Stimulated activated naive CD8-positive, alpha-beta T cell treated with anti-CD3 and anti-CD28 coated beads, Interleukin-15, Interleukin-2, amounts not matched to agents 100 ng/mL and 50 ng/mL, for 24 hours (primary cell): ENCODE measurements around the gene DHRSX.
A peak's percentile ranks its signal among the peaks of the same experiment; 100 is the strongest.

Experiments used
- H3K27ac Mint-ChIP-seq: one replicate; pipeline ENCODE4 v1.8.0; 2021; ENCODE audit warnings: mild to moderate bottlenecking, mixed read lengths
- H3K27me3 Mint-ChIP-seq: one replicate; pipeline ENCODE4 v1.8.0; 2021; ENCODE audit warnings: mixed read lengths
- H3K36me3 Mint-ChIP-seq: one replicate; pipeline ENCODE4 v1.8.0; 2021; ENCODE audit warnings: low read depth, mixed read lengths
- H3K4me1 Mint-ChIP-seq: one replicate; pipeline ENCODE4 v1.8.0; 2021; ENCODE audit warnings: low read depth, mixed read lengths
- H3K4me3 Mint-ChIP-seq: one replicate; pipeline ENCODE4 v1.8.0; 2021; ENCODE audit warnings: mild to moderate bottlenecking, mixed read lengths
- H3K9me3 Mint-ChIP-seq: one replicate; pipeline ENCODE4 v1.8.0; 2021; ENCODE audit warnings: mixed read lengths

DHRSX gene

GRCh38 chrX:2348211-2348610 is 152.6 kb downstream of the DHRSX start:
- Mint-ChIP-seq H3K27ac (no peak overlapping the region), H3K9me3 (peaks cover 18% of the 10 kb centered on the region), H3K4me1 (peaks cover 8% of the 10 kb centered on the region), H3K4me3 (no peak overlapping the region), H3K27me3 (no peaks in the 10 kb centered on the region), H3K36me3 (peaks cover 74% of the 10 kb centered on the region)

- peaks cover 18% of the 10 kb centered on the region for H3K9me3 Mint-ChIP-seq
- peak overlapping the region; percentile 21 for H3K27ac Mint-ChIP-seq
- no peaks in the 10 kb centered on the region for H3K27me3 Mint-ChIP-seq
- no peak overlapping the region for H3K4me3 Mint-ChIP-seq
- no peaks in the 10 kb centered on the region for H3K4me1 Mint-ChIP-seq
- peaks cover 78% of the 10 kb centered on the region for H3K36me3 Mint-ChIP-seq
Measured at GRCh38 chrX:2346158-2346557, 154.6 kb downstream of the DHRSX start.

GRCh38 chrX:2345562-2345961 is 155.2 kb downstream of the DHRSX start:
- Mint-ChIP-seq H3K9me3 (peaks cover 23% of the 10 kb centered on the region), H3K36me3 (peaks cover 77% of the 10 kb centered on the region), H3K27me3 (no peaks in the 10 kb centered on the region), H3K27ac (no peak overlapping the region), H3K4me1 (no peaks in the 10 kb centered on the region), H3K4me3 (no peak overlapping the region)

GRCh38 chrX:2343413-2343812 is 157.4 kb downstream of the DHRSX start:
- Mint-ChIP-seq H3K36me3 (peaks cover 87% of the 10 kb centered on the region), H3K9me3 (peaks cover 28% of the 10 kb centered on the region), H3K27ac (no peak overlapping the region)

GRCh38 chrX:2342874-2343273 is 157.9 kb downstream of the DHRSX start:
- peaks cover 85% of the 10 kb centered on the region for H3K36me3 Mint-ChIP-seq
- no peak overlapping the region for H3K27ac Mint-ChIP-seq
- no peaks in the 10 kb centered on the region for H3K27me3 Mint-ChIP-seq
- peaks cover 28% of the 10 kb centered on the region for H3K9me3 Mint-ChIP-seq
- H3K4me3 Mint-ChIP-seq, result no peak overlapping the region
- peaks cover 7% of the 10 kb centered on the region for H3K4me1 Mint-ChIP-seq

More at GRCh38 chrX:2343413-2343812, 157.4 kb downstream of the DHRSX start:
- Mint-ChIP-seq H3K4me1 (peaks cover 5% of the 10 kb centered on the region), H3K27me3 (no peaks in the 10 kb centered on the region), H3K4me3 (no peak overlapping the region)

- no peak overlapping the region for H3K4me3 Mint-ChIP-seq
- peaks cover 90% of the 10 kb centered on the region for H3K36me3 Mint-ChIP-seq
- peaks cover 31% of the 10 kb centered on the region for H3K9me3 Mint-ChIP-seq
- peaks cover 7% of the 10 kb centered on the region for H3K4me1 Mint-ChIP-seq
- H3K27ac Mint-ChIP-seq, result no peak overlapping the region
- no peaks in the 10 kb centered on the region for H3K27me3 Mint-ChIP-seq
Measured at GRCh38 chrX:2342281-2342688, 158.5 kb downstream of the DHRSX start.

GRCh38 chrX:2340991-2341390 is 159.8 kb downstream of the DHRSX start:
- H3K36me3 Mint-ChIP-seq, result peaks cover 80% of the 10 kb centered on the region

GRCh38 chrX:2336181-2336580 is 164.6 kb downstream of the DHRSX start:
- Mint-ChIP-seq H3K9me3 (peaks cover 19% of the 10 kb centered on the region), H3K4me3 (no peak overlapping the region)

More at GRCh38 chrX:2340991-2341390, 159.8 kb downstream of the DHRSX start:
- Mint-ChIP-seq H3K4me1 (peaks cover 7% of the 10 kb centered on the region), H3K27me3 (no peaks in the 10 kb centered on the region), H3K27ac (no peak overlapping the region), H3K9me3 (peaks cover 27% of the 10 kb centered on the region), H3K4me3 (no peak overlapping the region)

GRCh38 chrX:2334237-2334636 is 166.5 kb downstream of the DHRSX start:
- Mint-ChIP-seq H3K4me1 (peaks cover 7% of the 10 kb centered on the region), H3K36me3 (peaks cover 29% of the 10 kb centered on the region), H3K27me3 (no peaks in the 10 kb centered on the region), H3K4me3 (no peak overlapping the region), H3K9me3 (peaks cover 5% of the 10 kb centered on the region), H3K27ac (no peak overlapping the region)

More at GRCh38 chrX:2336181-2336580, 164.6 kb downstream of the DHRSX start:
- Mint-ChIP-seq H3K36me3 (peaks cover 47% of the 10 kb centered on the region), H3K4me1 (peaks cover 7% of the 10 kb centered on the region), H3K27me3 (no peaks in the 10 kb centered on the region), H3K27ac (no peak overlapping the region)

GRCh38 chrX:2332252-2332651 is 168.5 kb downstream of the DHRSX start:
- H3K9me3 Mint-ChIP-seq, result peaks cover 1% of the 10 kb centered on the region
- H3K27me3 Mint-ChIP-seq, result no peaks in the 10 kb centered on the region
- no peaks in the 10 kb centered on the region for H3K4me1 Mint-ChIP-seq
- no peak overlapping the region for H3K4me3 Mint-ChIP-seq
- peaks cover 15% of the 10 kb centered on the region for H3K36me3 Mint-ChIP-seq
- no peak overlapping the region for H3K27ac Mint-ChIP-seq

GRCh38 chrX:2330910-2331309 is 169.9 kb downstream of the DHRSX start:
- Mint-ChIP-seq H3K27me3 (no peaks in the 10 kb centered on the region), H3K36me3 (peaks cover 19% of the 10 kb centered on the region)

GRCh38 chrX:2330487-2330886 is 170.3 kb downstream of the DHRSX start:
- H3K27me3 Mint-ChIP-seq, result no peaks in the 10 kb centered on the region

More at GRCh38 chrX:2330910-2331309, 169.9 kb downstream of the DHRSX start:
- no peak overlapping the region for H3K4me3 Mint-ChIP-seq
- H3K4me1 Mint-ChIP-seq, result no peaks in the 10 kb centered on the region
- peaks cover under 1% of the 10 kb centered on the region for H3K9me3 Mint-ChIP-seq
- no peak overlapping the region for H3K27ac Mint-ChIP-seq

GRCh38 chrX:2327423-2327822 is 173.4 kb downstream of the DHRSX start:
- Mint-ChIP-seq H3K9me3 (peaks cover 10% of the 10 kb centered on the region), H3K36me3 (peaks cover 32% of the 10 kb centered on the region), H3K27me3 (no peaks in the 10 kb centered on the region), H3K27ac (no peak overlapping the region), H3K4me3 (no peak overlapping the region), H3K4me1 (no peaks in the 10 kb centered on the region)

More at GRCh38 chrX:2330487-2330886, 170.3 kb downstream of the DHRSX start:
- Mint-ChIP-seq H3K36me3 (peaks cover 19% of the 10 kb centered on the region), H3K9me3 (peaks cover 3% of the 10 kb centered on the region), H3K4me1 (no peaks in the 10 kb centered on the region), H3K4me3 (no peak overlapping the region), H3K27ac (no peak overlapping the region)

GRCh38 chrX:2325076-2325784 is 175.5 kb downstream of the DHRSX start:
- Mint-ChIP-seq H3K36me3 (peaks cover 35% of the 10 kb centered on the region), H3K9me3 (peaks cover 14% of the 10 kb centered on the region), H3K27ac (peak overlapping the region; percentile 78), H3K4me1 (no peaks in the 10 kb centered on the region), H3K27me3 (no peaks in the 10 kb centered on the region), H3K4me3 (peak overlapping the region; percentile 69)

GRCh38 chrX:2324151-2324550 is 176.6 kb downstream of the DHRSX start:
- H3K4me1 Mint-ChIP-seq, result no peaks in the 10 kb centered on the region
- peaks cover 35% of the 10 kb centered on the region for H3K36me3 Mint-ChIP-seq
- H3K9me3 Mint-ChIP-seq, result peaks cover 14% of the 10 kb centered on the region
- no peak overlapping the region for H3K4me3 Mint-ChIP-seq
- no peaks in the 10 kb centered on the region for H3K27me3 Mint-ChIP-seq
- H3K27ac Mint-ChIP-seq, result no peak overlapping the region

GRCh38 chrX:2321411-2321810 is 179.4 kb downstream of the DHRSX start:
- H3K36me3 Mint-ChIP-seq, result peaks cover 37% of the 10 kb centered on the region
- H3K4me3 Mint-ChIP-seq, result no peak overlapping the region
- peaks cover 14% of the 10 kb centered on the region for H3K9me3 Mint-ChIP-seq
- no peaks in the 10 kb centered on the region for H3K4me1 Mint-ChIP-seq
- H3K27me3 Mint-ChIP-seq, result no peaks in the 10 kb centered on the region
- H3K27ac Mint-ChIP-seq, result no peak overlapping the region
